Transverse colon (tissue), 4 donors: ENCODE results near the gene KCNJ11. TPM values are rescaled to one million over a fixed set of nuclear protein-coding genes. Genes with fewer than 3 reads are reported as not detected.

Experiments
- DNase-seq: peaks from one replicate; pipeline ENCODE4 v3.0.0-alpha.2; 2019
- H3K27ac ChIP-seq, 4 donors: fragments of 200-600 bp; sonication (generic); 2 replicates each; pipeline ENCODE4 v1.5.1; 2016 to 2018; ENCODE audit warnings: inconsistent platforms in 4 of 4
- H3K27me3 ChIP-seq: fragments of 200-600 bp; sonication (generic); 2 replicates; pipeline ENCODE4 v1.5.1; 2017; ENCODE audit warnings: inconsistent platforms
- H3K36me3 ChIP-seq, 4 donors: fragments of 200-600 bp; sonication (generic); 2 replicates each; pipeline ENCODE4 v1.5.1; 2017 to 2019; ENCODE audit warnings: inconsistent platforms in 4 of 4
- H3K4me1 ChIP-seq, 4 donors: fragments of 200-600 bp; sonication (generic); 2 replicates each; pipeline ENCODE4 v1.5.1; 2017 to 2020; ENCODE audit warnings: inconsistent platforms in 4 of 4
- H3K4me3 ChIP-seq, 4 donors: fragments of 200-600 bp; sonication (generic); 1 replicate in 1 of 4; 2 replicates in 3 of 4; pipeline versions ENCODE4 v1.5.1 to v1.6.1; 2017 to 2019; ENCODE audit warnings: inconsistent platforms in 4 of 4
- H3K9me3 ChIP-seq, 2 donors: fragments of 200-600 bp; sonication (generic); 2 replicates each; pipeline ENCODE4 v1.5.1; 2017 to 2019; ENCODE audit warnings: inconsistent platforms in 2 of 2
- CTCF ChIP-seq, 5 experiments: fragments of 200-600 bp in 3 of 5; fragments of 450-650 bp in 2 of 5; sonication (generic) in 3 of 5; IDR thresholded peaks; 1 replicate in 2 of 5; 2 replicates in 3 of 5; pipeline ENCODE4 v1.5.1; 2016 to 2017; ENCODE audit warnings: antibody characterized with exemption in 5 of 5, inconsistent platforms in 3 of 5, mild to moderate bottlenecking in 2 of 5, moderate library complexity in 1 of 5
- EP300 ChIP-seq: sonication (generic); formaldehyde crosslinking; IDR thresholded peaks from one replicate; pipeline ENCODE4 v1.6.1; 2017; ENCODE audit warnings: antibody characterized with exemption, low read depth
- POLR2A ChIP-seq: fragments of 450-650 bp; IDR thresholded peaks from one replicate; pipeline ENCODE4 v1.6.1; 2016; ENCODE audit warnings: antibody characterized with exemption, mild to moderate bottlenecking, moderate library complexity
- POLR2AphosphoS5 ChIP-seq, 3 donors: sonication (generic); formaldehyde crosslinking; IDR thresholded peaks; one replicate each; pipeline ENCODE4 v1.6.1; 2016; ENCODE audit warnings: antibody characterized with exemption in 3 of 3
- WGBS, 2 donors: methylation state at CpG; one replicate each; pipeline ENCODE4 v1.1.5; 2018; ENCODE audit warnings: low coverage in 1 of 2; 5-methylcytosine and 5-hydroxymethylcytosine counted together
- in situ Hi-C, 4 donors: fragments of 200-750 bp; cut with MboI; loops; one replicate each; pipeline versions ENCODE4 v1.15.0 to v1.15.1; 2017; ENCODE audit warnings: low sequenced_read_pairs in 3 of 4, low pct_ligation_motif_present in 1 of 4, low pct_unique_long_range_greater_than_20kb in 1 of 4
- intact Hi-C: fragments of 100-400 bp; cut with DNase I; formaldehyde crosslinking; loops from one replicate; pipeline ENCODE4 v1.15.1; 2023; ENCODE audit warnings: low total_unique reads
- total RNA-seq, 4 donors: library from RNA; depleted of rRNA; stranded (reverse); fragments of >200 nt; gene quantifications; one replicate each; pipeline ENCODE4 v1.1.0, GENCODE V29; 2016

KCNJ11 gene
- total RNA-seq, 4 donors from 2014 or later: 1.3 to 135 (median 3.5) TPM; not detected in 1

DNA sequence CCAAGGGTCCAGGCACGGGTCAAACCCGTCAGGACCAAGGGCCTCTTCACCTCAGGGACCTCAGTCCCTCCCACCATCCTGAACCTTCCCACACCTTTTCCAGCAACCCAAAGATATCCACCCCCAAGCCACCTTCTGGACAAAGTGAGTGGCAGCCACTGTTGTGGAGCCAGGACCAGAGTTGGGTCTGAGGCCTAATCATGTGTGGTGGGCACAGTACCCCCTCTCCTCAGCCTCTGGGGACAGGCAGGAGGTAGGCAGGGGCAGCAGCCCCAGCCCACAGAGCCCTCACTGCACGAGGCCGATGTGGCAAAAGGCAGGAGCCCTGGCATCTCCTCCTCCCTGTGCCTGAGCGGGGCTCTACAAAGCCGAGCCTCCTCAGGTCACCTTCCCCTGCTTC, 2.5 kb downstream of the KCNJ11 start:
- DNase-seq: no peak
- in situ Hi-C loops (loop anchor here in 1 of 4 donors (10.0 kb wide), 1 partner anchor 119 kb away; no protein-coding TSS in a partner anchor), intact Hi-C loops (loop anchor here (2.0 kb wide), 1 partner anchor 119 kb away; no protein-coding TSS in a partner anchor)
- 83 to 87% methylated on average over 2 to 6 of the region's 6 CpGs for WGBS, 2 donors
- Histone ChIP-seq H3K36me3 (no peaks in the 10 kb centered on the region), H3K4me1 (peaks cover 0 to 5% (median 3%) of the 10 kb centered on the region in 4 donors), H3K4me3 (no peak overlapping the region), H3K9me3 (no peaks in the 10 kb centered on the region), H3K27ac (no peak overlapping the region), H3K27me3 (no peaks in the 10 kb centered on the region)
- no peak for TF ChIP-seq EP300
- TF ChIP-seq CTCF (IDR thresholded peaks at IDR 0.05): no peak
- no peak for TF ChIP-seq POLR2AphosphoS5 (IDR thresholded peaks at IDR 0.05)
- no peak for TF ChIP-seq POLR2A

- no peak overlapping the region for H3K27ac ChIP-seq
- DNase-seq: no peak
- no peak overlapping the region for H3K4me3 ChIP-seq
- intact Hi-C loops (loop anchor here (2.0 kb wide), 1 partner anchor 119 kb away; no protein-coding TSS in a partner anchor), in situ Hi-C loops (loop anchor here in 1 of 4 donors (10.0 kb wide), 1 partner anchor 119 kb away; no protein-coding TSS in a partner anchor)
- no peak for TF ChIP-seq EP300
- TF ChIP-seq POLR2AphosphoS5 (IDR thresholded peaks at IDR 0.05): no peak
- TF ChIP-seq POLR2A: no peak
- no peak for TF ChIP-seq CTCF (IDR thresholded peaks at IDR 0.05)
- no peaks in the 10 kb centered on the region for H3K9me3 ChIP-seq
- whole genome bisulfite sequencing, 2 donors: 86 to 90% methylated on average over 1 to 5 of the region's 5 CpGs
- H3K27me3 ChIP-seq: no peaks in the 10 kb centered on the region
- H3K4me1 ChIP-seq: peaks cover 0 to 5% (median 3%) of the 10 kb centered on the region in 4 donors
- H3K36me3 ChIP-seq: no peaks in the 10 kb centered on the region
Measured at GRCh38 chr11:17385492-17385891, 3.0 kb downstream of the KCNJ11 start.

- Histone ChIP-seq H3K27ac (no peak overlapping the region), H3K4me3 (no peak overlapping the region), H3K36me3 (no peaks in the 10 kb centered on the region), H3K4me1 (peaks cover 0 to 5% (median 2%) of the 10 kb centered on the region in 4 donors), H3K9me3 (no peaks in the 10 kb centered on the region), H3K27me3 (no peaks in the 10 kb centered on the region)
- TF ChIP-seq EP300 (no peak), CTCF (IDR thresholded peaks at IDR 0.05) (peak; percentile 87 to 94 (median 90)), POLR2AphosphoS5 (IDR thresholded peaks at IDR 0.05) (no peak), POLR2A (no peak)
- peak; percentile 83 for DNase-seq
- WGBS, 2 donors: 51% methylated on average over 6 of the region's 6 CpGs; no CpG with 5 or more reads in 1 of the 2 donors
- in situ Hi-C loops: loop anchor here in 3 of 4 donors (5.0 to 10.0 kb wide), 2 partner anchors 121 to 123 kb away; no protein-coding TSS in a partner anchor
- intact Hi-C loops: loop anchor here (2.0 to 5.0 kb wide), 2 partner anchors 121 to 1317 kb away; no protein-coding TSS in a partner anchor
Measured at GRCh38 chr11:17384002-17384511, 4.4 kb downstream of the KCNJ11 start.

GRCh38 chr11:17383461-17383860, 5.0 kb downstream of the KCNJ11 start:
- Histone ChIP-seq H3K36me3 (no peaks in the 10 kb centered on the region), H3K4me1 (peaks cover 0 to 2% (median under 1%) of the 10 kb centered on the region in 4 donors), H3K9me3 (no peaks in the 10 kb centered on the region), H3K4me3 (no peak overlapping the region), H3K27me3 (no peaks in the 10 kb centered on the region), H3K27ac (no peak overlapping the region)
- in situ Hi-C loops (loop anchor here in 3 of 4 donors (5.0 to 10.0 kb wide), 2 partner anchors 121 to 124 kb away; no protein-coding TSS in a partner anchor), intact Hi-C loops (loop anchor here (5.0 kb wide), 1 partner anchor 1316 kb away; no protein-coding TSS in a partner anchor)
- DNase-seq: no peak
- 95 to 100% methylated on average over 1 of the region's 1 CpG for WGBS, 2 donors
- no peak for TF ChIP-seq POLR2AphosphoS5 (IDR thresholded peaks at IDR 0.05)
- no peak for TF ChIP-seq CTCF (IDR thresholded peaks at IDR 0.05)
